Stomach (tissue), 9 donors: ENCODE data around the gene SNX1. TPM values are rescaled to one million over a fixed set of nuclear protein-coding genes. Genes with fewer than 3 reads are reported as not detected.

Experiments
- DNase-seq, 2 donors: peaks; one replicate each; pipeline versions ENCODE4 v3.0.0 to v3.0.0-alpha.2; 2013 to 2019
- H3K27ac ChIP-seq, 5 donors: fragments of 200-600 bp in 4 of 5; sonication (generic) in 4 of 5; one replicate each; pipeline ENCODE4 v1.5.1; 2013 to 2019; ENCODE audit warnings: mild to moderate bottlenecking in 1 of 5, moderate library complexity in 1 of 5
- H3K27me3 ChIP-seq, 3 donors: fragments of 200-600 bp; sonication (generic); one replicate each; pipeline ENCODE4 v1.5.1; 2017 to 2019; ENCODE audit warnings: mixed run types in 1 of 3
- H3K36me3 ChIP-seq, 4 donors: fragments of 200-600 bp; sonication (generic); 1 replicate in 3 of 4; 2 replicates in 1 of 4; pipeline ENCODE4 v1.5.1; 2016 to 2019
- H3K4me1 ChIP-seq, 4 donors: fragments of 200-600 bp; sonication (generic); one replicate each; pipeline ENCODE4 v1.5.1; 2016 to 2019
- H3K4me3 ChIP-seq, 4 donors: fragments of 200-600 bp; sonication (generic) in 3 of 4; one replicate each; pipeline ENCODE4 v1.5.1; 2016 to 2019; ENCODE audit warnings: mild to moderate bottlenecking in 1 of 4
- H3K9me3 ChIP-seq, 4 donors: fragments of 200-600 bp; sonication (generic); one replicate each; pipeline ENCODE4 v1.5.1; 2016 to 2019
- EP300 ChIP-seq: sonication (generic); formaldehyde crosslinking; IDR thresholded peaks from one replicate; pipeline ENCODE4 v1.6.1; 2017; ENCODE audit warnings: antibody characterized with exemption
- POLR2A ChIP-seq, 4 donors: fragments of 450-650 bp; IDR thresholded peaks; one replicate each; pipeline ENCODE4 v1.6.1; 2016; ENCODE audit warnings: antibody characterized with exemption in 4 of 4, control low read depth in 2 of 4, mild to moderate bottlenecking in 1 of 4, moderate library complexity in 1 of 4
- POLR2AphosphoS5 ChIP-seq, 3 donors: sonication (generic); formaldehyde crosslinking; IDR thresholded peaks; one replicate each; pipeline ENCODE4 v1.6.1; 2016; ENCODE audit warnings: antibody characterized with exemption in 3 of 3
- WGBS, 5 donors: extraction: QIAGEN DNeasy Blood & Tissue Kit in 3 of 5; methylation state at CpG; one replicate each; pipeline versions ENCODE4 v1.1.5 to v1.1.7; 2013 to 2018; 5-methylcytosine and 5-hydroxymethylcytosine counted together
- intact Hi-C: fragments of 100-400 bp; cut with DNase I; formaldehyde crosslinking; loops from one replicate; pipeline ENCODE4 v1.15.1; 2023; ENCODE audit warnings: low total_unique reads
- polyA plus RNA-seq, 3 donors: library from polyadenylated mRNA; stranded (reverse); fragments of 200-250 nt; gene quantifications; one replicate each; pipeline ENCODE4 v1.2.3, GENCODE V29; 2013
- total RNA-seq, 5 donors: library from RNA; depleted of rRNA; stranded (reverse); fragments of >200 nt; gene quantifications; one replicate each; pipeline versions ENCODE4 v1.1.0 to v1.2.3, GENCODE V29; 2014 to 2016
- TF ChIP-seq, protein P1 (sequence below), 7 experiments: fragments of 450-650 bp in 4 of 7; fragments of 200-600 bp in 3 of 7; sonication (generic) in 3 of 7; IDR thresholded peaks; one replicate each; pipeline ENCODE4 v1.5.1; 2016 to 2019; ENCODE audit warnings: antibody characterized with exemption in 7 of 7, control low read depth in 2 of 7, mild to moderate bottlenecking in 1 of 7
- donor health status: healthy with polysubstance abuse.
- donor health status: Bipolar disorder and iron deficiency.
- donor health status: healthy.

The SNX1 gene
- total and polyA plus RNA-seq, 8 donors = 38.8 to 119 (median 61.9) TPM

DNA sequence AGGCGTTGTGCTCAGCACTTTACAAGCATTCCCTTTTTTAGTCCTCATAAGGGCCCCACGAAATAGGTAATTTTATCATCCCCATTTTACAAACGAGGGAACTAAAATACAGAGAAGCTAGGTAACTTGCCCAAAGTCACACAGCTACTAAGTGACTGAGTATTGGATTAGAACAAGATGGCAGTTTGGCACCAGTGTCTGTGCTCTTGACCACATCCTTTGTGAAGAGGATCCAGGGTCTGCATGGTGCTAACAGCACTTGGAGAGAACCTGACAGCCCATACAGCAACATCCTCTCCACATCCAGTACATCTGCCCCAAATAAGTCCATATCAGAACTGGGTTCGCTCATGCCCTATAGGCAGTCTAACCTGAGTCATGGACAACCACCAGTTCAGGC lies 27.6 kb upstream of the SNX1 start:
- H3K27me3 ChIP-seq = no peaks in the 10 kb centered on the region
- H3K9me3 ChIP-seq = no peaks in the 10 kb centered on the region
- peaks cover 24 to 46% (median 31%) of the 10 kb centered on the region in 4 donors for H3K4me1 ChIP-seq
- no peak for DNase-seq
- intact Hi-C loops = loop anchor here (5.0 to 10.0 kb wide), 2 partner anchors 173 to 311 kb away; no protein-coding TSS in a partner anchor
- no peak overlapping the region for H3K4me3 ChIP-seq
- no peak overlapping the region for H3K27ac ChIP-seq
- TF ChIP-seq POLR2AphosphoS5 (IDR thresholded peaks at IDR 0.05) (no peak), POLR2A (IDR thresholded peaks at IDR 0.05) (no peak), EP300 (no peak)
- TF ChIP-seq, protein P1, sequence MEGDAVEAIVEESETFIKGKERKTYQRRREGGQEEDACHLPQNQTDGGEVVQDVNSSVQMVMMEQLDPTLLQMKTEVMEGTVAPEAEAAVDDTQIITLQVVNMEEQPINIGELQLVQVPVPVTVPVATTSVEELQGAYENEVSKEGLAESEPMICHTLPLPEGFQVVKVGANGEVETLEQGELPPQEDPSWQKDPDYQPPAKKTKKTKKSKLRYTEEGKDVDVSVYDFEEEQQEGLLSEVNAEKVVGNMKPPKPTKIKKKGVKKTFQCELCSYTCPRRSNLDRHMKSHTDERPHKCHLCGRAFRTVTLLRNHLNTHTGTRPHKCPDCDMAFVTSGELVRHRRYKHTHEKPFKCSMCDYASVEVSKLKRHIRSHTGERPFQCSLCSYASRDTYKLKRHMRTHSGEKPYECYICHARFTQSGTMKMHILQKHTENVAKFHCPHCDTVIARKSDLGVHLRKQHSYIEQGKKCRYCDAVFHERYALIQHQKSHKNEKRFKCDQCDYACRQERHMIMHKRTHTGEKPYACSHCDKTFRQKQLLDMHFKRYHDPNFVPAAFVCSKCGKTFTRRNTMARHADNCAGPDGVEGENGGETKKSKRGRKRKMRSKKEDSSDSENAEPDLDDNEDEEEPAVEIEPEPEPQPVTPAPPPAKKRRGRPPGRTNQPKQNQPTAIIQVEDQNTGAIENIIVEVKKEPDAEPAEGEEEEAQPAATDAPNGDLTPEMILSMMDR (IDR thresholded peaks at IDR 0.05) = no peak
- H3K36me3 ChIP-seq = peaks cover 3 to 18% (median 8%) of the 10 kb centered on the region in 4 donors
- WGBS, 5 donors = 61 to 75% (median 64%) methylated on average over 4 of the region's 4 CpGs

DNA sequence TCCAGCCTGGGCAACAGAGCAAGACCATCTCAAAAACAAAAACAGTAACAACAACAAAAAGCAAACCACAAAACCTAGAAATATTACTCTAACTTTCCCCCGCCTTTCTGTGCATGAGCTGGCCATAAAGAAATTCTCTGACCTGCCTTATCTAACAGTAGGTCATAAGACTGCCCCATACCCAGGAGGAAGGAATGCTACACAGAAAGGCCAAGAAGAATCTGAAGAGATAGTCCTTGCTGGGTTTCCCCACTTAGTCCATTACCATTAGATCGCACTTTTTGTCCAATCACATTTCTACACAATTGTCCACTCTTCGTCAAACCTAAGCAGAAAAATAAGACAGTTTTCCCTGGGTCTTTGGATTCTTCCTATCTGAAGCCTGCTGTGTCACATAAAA lies 25.7 kb upstream of the SNX1 start:
- Histone ChIP-seq H3K4me1 (peaks cover 24 to 54% (median 34%) of the 10 kb centered on the region in 4 donors), H3K27ac (peak overlapping the region in 3 of 5 donors; percentile 71 to 80 (median 79)), H3K27me3 (no peaks in the 10 kb centered on the region), H3K36me3 (peaks cover 3 to 37% (median 23%) of the 10 kb centered on the region in 4 donors), H3K4me3 (no peak overlapping the region), H3K9me3 (no peaks in the 10 kb centered on the region)
- WGBS, 5 donors = 88 to 94% (median 91%) methylated on average over 3 of the region's 3 CpGs
- intact Hi-C loops = no loop called here
- TF ChIP-seq POLR2A (IDR thresholded peaks at IDR 0.05) (no peak), EP300 (no peak)
- TF ChIP-seq, protein P1 (IDR thresholded peaks at IDR 0.05) = no peak
- no peak for DNase-seq

DNA sequence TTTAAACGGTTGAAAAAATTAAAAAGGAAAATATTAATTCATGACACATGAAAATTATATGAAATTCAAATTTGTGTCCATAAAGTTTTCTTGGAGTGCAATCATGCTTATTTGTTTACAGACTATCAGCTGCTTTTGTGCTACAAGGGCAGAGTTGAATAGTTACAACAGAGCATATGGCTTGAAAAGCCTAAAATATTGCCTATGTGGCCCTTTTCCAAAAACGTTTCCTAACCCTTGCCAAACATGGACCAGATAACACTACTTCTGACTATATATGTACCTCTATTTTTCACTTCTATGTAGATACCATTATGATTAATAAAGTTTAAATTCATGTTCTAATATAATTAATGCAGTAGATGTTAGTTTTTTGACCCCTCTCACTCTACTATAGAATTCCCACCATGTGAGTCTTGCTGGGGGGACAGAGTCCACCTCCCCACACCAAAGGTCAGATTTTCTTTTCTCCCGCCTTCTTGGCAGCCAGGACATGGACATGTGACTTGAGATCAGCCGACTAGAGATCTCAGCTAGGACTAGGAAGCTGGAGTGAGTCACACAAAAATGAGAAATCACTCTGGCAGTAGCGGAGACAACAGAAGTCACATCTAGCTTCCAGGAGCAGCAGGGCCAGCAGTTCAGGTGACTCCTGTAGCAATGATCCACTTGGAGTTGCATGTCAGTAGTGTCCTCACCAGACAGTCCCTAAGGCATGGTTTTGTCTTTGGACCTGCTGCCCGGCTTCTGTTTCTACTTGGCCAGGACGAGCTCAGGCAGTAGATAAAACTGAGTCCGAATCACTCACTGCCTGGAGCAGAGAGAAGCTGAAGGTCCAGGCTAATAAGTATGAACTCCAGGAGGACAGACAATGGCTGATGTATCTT lies 24.6 kb upstream of the SNX1 start:
- Histone ChIP-seq H3K9me3 (no peaks in the 10 kb centered on the region), H3K36me3 (peaks cover 3 to 43% (median 26%) of the 10 kb centered on the region in 4 donors), H3K27ac (peak overlapping the region; percentile 21 to 80 (median 71)), H3K27me3 (no peaks in the 10 kb centered on the region), H3K4me1 (peaks cover 24 to 54% (median 34%) of the 10 kb centered on the region in 4 donors), H3K4me3 (no peak overlapping the region)
- WGBS, 5 donors = 32 to 55% (median 47%) methylated on average over 8 of the region's 8 CpGs
- peak; percentile 52 to 58 for DNase-seq
- intact Hi-C loops = no loop called here
- TF ChIP-seq POLR2AphosphoS5 (IDR thresholded peaks at IDR 0.05) (peak in 1 of 3 donors; percentile 75), POLR2A (IDR thresholded peaks at IDR 0.05) (no peak)

DNA sequence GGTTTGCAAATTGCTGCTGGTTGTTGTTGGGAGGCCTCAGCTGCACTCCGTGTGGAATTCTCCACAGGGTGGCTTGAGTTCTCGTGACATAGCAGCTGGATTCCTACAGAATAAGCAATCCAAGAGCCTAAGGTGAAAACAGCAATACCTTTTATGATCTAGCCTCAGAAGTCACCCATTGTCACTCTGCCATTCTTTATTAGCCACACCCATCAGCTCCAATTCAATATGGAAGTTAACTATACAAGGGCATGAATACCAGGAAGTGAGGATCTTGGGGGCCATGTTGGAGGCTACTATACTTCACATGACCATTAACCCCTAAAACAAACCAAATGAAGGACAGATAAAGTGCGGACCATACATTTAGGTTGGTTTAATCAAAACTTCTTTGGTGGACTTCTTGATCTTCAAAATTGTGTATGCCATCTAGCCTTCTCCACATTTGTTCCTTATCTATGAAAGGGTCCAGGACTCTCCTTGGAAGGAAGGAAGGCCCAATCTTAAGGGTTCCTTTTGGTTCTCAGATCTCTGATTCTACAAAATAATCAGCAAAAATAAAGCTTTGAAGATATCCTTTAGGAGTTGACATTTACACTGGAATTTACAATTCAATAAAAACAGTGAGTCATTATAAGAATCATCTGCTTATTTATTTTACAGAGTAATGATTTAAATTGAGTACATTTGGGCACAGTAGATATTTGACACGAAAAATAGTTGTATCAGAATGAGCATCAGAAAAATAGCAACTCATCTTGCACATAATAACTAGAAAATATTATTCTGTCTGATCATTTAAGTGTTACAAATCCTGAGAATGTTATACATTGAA lies 23.6 kb upstream of the SNX1 start:
- intact Hi-C loops = no loop called here
- Histone ChIP-seq H3K27me3 (no peaks in the 10 kb centered on the region), H3K9me3 (no peaks in the 10 kb centered on the region), H3K36me3 (peaks cover 3 to 43% (median 28%) of the 10 kb centered on the region in 4 donors), H3K27ac (peak overlapping the region; percentile 21 to 80 (median 71)), H3K4me1 (peaks cover 24 to 52% (median 34%) of the 10 kb centered on the region in 4 donors), H3K4me3 (no peak overlapping the region)
- WGBS, 5 donors = 82 to 88% (median 86%) methylated on average over 4 of the region's 4 CpGs
- no peak for DNase-seq
- TF ChIP-seq, protein P1 (IDR thresholded peaks at IDR 0.05) = no peak
- TF ChIP-seq POLR2AphosphoS5 (IDR thresholded peaks at IDR 0.05) (no peak), EP300 (no peak), POLR2A (IDR thresholded peaks at IDR 0.05) (no peak)
